HepG2 (cell line): ENCODE measurements around the gene ARIH1. TPM values are rescaled to one million over a fixed set of nuclear protein-coding genes. Genes with fewer than 3 reads are reported as not detected.

Source experiments
- ATAC-seq: fragments of 200-7000 bp; cut with Tn5 transposase; 3 replicates; pipeline ENCODE4 v1.9.1; 2020; ENCODE audit warnings: mild to moderate bottlenecking, moderate library complexity
- BruUV-seq: library from RNA; stranded (reverse); fragments of 400-500 nt; replicated peaks from 2 replicates; lab custom pipeline; 2021; lab: Mats Ljungman, UMichigan
- CTCF ChIA-PET: fragments of 300-600 bp; formaldehyde crosslinking; extraction: SDS; loops from one replicate; lab custom pipeline; 2021; ENCODE audit warnings: low total read pairs, inconsistent platforms, low intra/inter-chr PET ratio; lab: Yijun Ruan, JAX
- POLR2A ChIA-PET: fragments of 350-600 bp; sonication (Branson Sonifier 250); formaldehyde crosslinking; loops from one replicate; lab custom pipeline; 2020; ENCODE audit warnings: antibody characterized with exemption, inconsistent platforms; lab: Yijun Ruan, JAX
- DNase-seq: peaks from one replicate; pipeline ENCODE4 v3.0.0-alpha.2; 2015; ENCODE audit warnings: low spot score
- FAIRE-seq: peaks from 3 replicates; lab custom pipeline; 2011; peaks lifted over from hg19 to GRCh38; lab: Jason Lieb, UNC
- H2AFZ ChIP-seq: one replicate; pipeline ENCODE4 v1.6.1; 2011; ENCODE audit warnings: low read length, inconsistent platforms
- H3K27ac ChIP-seq: fragments of 300-600 bp; 3 replicates; pipeline ENCODE4 v1.8.0; 2011; ENCODE audit warnings: mixed run types, mild to moderate bottlenecking, mixed read lengths, low read length, inconsistent platforms; ENCODE audit not compliant: insufficient read depth; ENCODE audit errors: extremely low read length
- H3K27me3 ChIP-seq, 2 experiments: fragments of 200-600 bp in 1 of 2; 2 replicates in 1 of 2; 3 replicates in 1 of 2; pipeline versions ENCODE4 v1.6.0 to v1.8.0; 2011; ENCODE audit warnings: low read length in 2 of 2, mild to moderate bottlenecking in 2 of 2, moderate library complexity in 2 of 2, inconsistent platforms in 1 of 2; ENCODE audit not compliant: insufficient read depth in 2 of 2, control insufficient read depth in 1 of 2
- H3K36me3 ChIP-seq, 2 experiments: fragments of 200-600 bp in 1 of 2; replicated peaks in 1 of 2; 2 replicates in 1 of 2; 3 replicates in 1 of 2; pipeline versions ENCODE4 v1.5.1 to v1.8.0; 2011; ENCODE audit warnings: low read length in 2 of 2, inconsistent platforms in 1 of 2; ENCODE audit not compliant: insufficient read depth in 2 of 2, control insufficient read depth in 1 of 2
- H3K4me1 ChIP-seq: 2 replicates; pipeline ENCODE4 v1.5.1; 2012; ENCODE audit warnings: low read length, inconsistent platforms; ENCODE audit not compliant: insufficient read depth
- H3K4me2 ChIP-seq: 2 replicates; pipeline ENCODE4 v1.6.0; 2011; ENCODE audit warnings: low read depth, low read length, inconsistent platforms
- H3K4me3 ChIP-seq, 3 experiments: fragments of 200-600 bp in 1 of 3; sonication (generic), shearing (Covaris generic) in 1 of 3; replicated peaks in 1 of 3; 2 replicates each; pipeline ENCODE4 v1.5.1; 2011 to 2016; ENCODE audit warnings: low read length in 3 of 3, inconsistent platforms in 2 of 3, low read depth in 2 of 3, mild to moderate bottlenecking in 2 of 3, control low read depth in 1 of 3, mixed read lengths in 1 of 3; ENCODE audit not compliant: insufficient read depth in 1 of 3
- H3K79me2 ChIP-seq: one replicate; pipeline ENCODE4 v1.6.1; 2011; ENCODE audit warnings: low read length, inconsistent platforms; ENCODE audit not compliant: insufficient read depth
- H3K9ac ChIP-seq: 2 replicates; pipeline ENCODE4 v1.6.0; 2011; ENCODE audit warnings: mild to moderate bottlenecking, low read depth, low read length, inconsistent platforms; ENCODE audit not compliant: insufficient read depth
- H3K9me3 ChIP-seq: 2 replicates; pipeline ENCODE4 v1.5.1; 2012; ENCODE audit warnings: mild to moderate bottlenecking, low read length
- H4K20me1 ChIP-seq: 2 replicates; pipeline ENCODE4 v1.6.0; 2011; ENCODE audit warnings: inconsistent platforms, mild to moderate bottlenecking, low read length, moderate library complexity; ENCODE audit not compliant: insufficient read depth
- HIC2 ChIP-seq: sonication (generic); formaldehyde crosslinking; IDR thresholded peaks from 2 replicates; pipeline ENCODE4 v1.9.0; 2022; ENCODE audit warnings: low read depth, missing genetic modification reagents
- ZBTB49 ChIP-seq: sonication (generic); formaldehyde crosslinking; IDR thresholded peaks from 2 replicates; pipeline ENCODE4 v1.4.0; 2020; ENCODE audit warnings: missing genetic modification reagents, borderline replicate concordance
- ZNF180 ChIP-seq: sonication (generic); formaldehyde crosslinking; IDR thresholded peaks from 2 replicates; pipeline ENCODE4 v1.4.0; 2020; ENCODE audit warnings: low read depth, missing genetic modification reagents, borderline replicate concordance
- ZSCAN30 ChIP-seq: sonication (generic); formaldehyde crosslinking; IDR thresholded peaks from 2 replicates; pipeline ENCODE4 v1.5.0; 2020; ENCODE audit warnings: mild to moderate bottlenecking, missing genetic modification reagents
- ZSCAN9 ChIP-seq: IDR thresholded peaks from 2 replicates; pipeline ENCODE4 v1.6.1; 2016; ENCODE audit warnings: borderline replicate concordance
- WGBS: methylation state at CpG from one replicate; pipeline ENCODE4 v1.1.6; 2017; ENCODE audit warnings: low lambda C conversion rate; 5-methylcytosine and 5-hydroxymethylcytosine counted together
- in situ Hi-C: cut with HindIII; loops from 2 replicates; pipeline ENCODE4 v1.10.0; 2017; ENCODE audit warnings: low pct_unique_long_range_greater_than_20kb; ENCODE audit not compliant: extremely low pct_ligation_motif_present
- intact Hi-C: fragments of 100-400 bp; cut with micrococcal nuclease; formaldehyde crosslinking; loops from one replicate; pipeline ENCODE4 v1.10.0; 2022; ENCODE audit not compliant: unreplicated experiment
- polyA plus RNA-seq, 8 experiments: library from polyadenylated mRNA; depleted of rRNA in 3 of 8; stranded (reverse) in 7 of 8; unstranded in 1 of 8; fragments of >200 nt; fragmentation: Illumina TruSeq in 4 of 8; extraction: Trizol in 4 of 8; gene quantifications; 2 replicates each; pipeline versions ENCODE4 v1.2.1 to v1.2.3, GENCODE V29; 2011 to 2016; ENCODE audit warnings: low read depth in 4 of 8, missing spikeins in 1 of 8, mixed read lengths in 1 of 8; ENCODE audit not compliant: insufficient read depth in 1 of 8
- total RNA-seq, 5 experiments: library from RNA; depleted of rRNA; stranded (reverse); fragments of >200 nt; fragmentation: Illumina TruSeq; extraction: Trizol; gene quantifications; 2 replicates each; pipeline ENCODE4 v1.2.3, GENCODE V29; 2016; ENCODE audit warnings: low read depth in 1 of 5

Gene ARIH1
- total and polyA plus RNA-seq, 2 of the 13 experiments (the other 11 are each of a cell fraction or from before 2014, with no cell fraction given): 38.8 to 59.8 TPM

GRCh38 chr15:72540606-72541237 is 66.6 kb downstream of the ARIH1 start:
- Histone ChIP-seq H3K4me1 (no peaks in the 10 kb centered on the region), H3K27me3 (no peaks in the 10 kb centered on the region), H4K20me1 (no peaks in the 10 kb centered on the region), H3K36me3 (peaks cover 0 to 11% of the 10 kb centered on the region in 2 experiments; a peak in 2 of 5 replicates), H3K4me3 (no peak overlapping the region), H3K27ac (no peak overlapping the region), H3K9me3 (no peaks in the 10 kb centered on the region)
- in situ Hi-C loops (no loop called here), intact Hi-C loops (no loop called here)
- no peak for ATAC-seq
- CTCF ChIA-PET: no interaction called here
- FAIRE-seq: no peak
- no TSS peak for BruUV-seq
- 99% methylated on average over 11 of the region's 11 CpGs for WGBS
- POLR2A ChIA-PET: no interaction called here
- TF ChIP-seq HIC2 (CRISPR knock-in tag) (no peak), ZNF180 (CRISPR knock-in tag) (no peak), ZBTB49 (CRISPR knock-in tag) (no peak), ZSCAN30 (CRISPR knock-in tag) (no peak), ZSCAN9 (no peak)
- TF ChIP-seq, all 625 proteins: peak for 0
- H3K9ac ChIP-seq: no peak overlapping the region
- H2AFZ ChIP-seq: no peak overlapping the region
- DNase-seq: no peak
- no peak overlapping the region for H3K4me2 ChIP-seq
- peaks cover 16% of the 10 kb centered on the region for H3K79me2 ChIP-seq
